Measurements from ENCODE around the gene POMP. TPM values are rescaled to one million over a fixed set of nuclear protein-coding genes. Genes with fewer than 3 reads are reported as not detected.

The POMP gene
- total RNA-seq, 1 donor from 2014 or later, result 98.9 TPM

DNA sequence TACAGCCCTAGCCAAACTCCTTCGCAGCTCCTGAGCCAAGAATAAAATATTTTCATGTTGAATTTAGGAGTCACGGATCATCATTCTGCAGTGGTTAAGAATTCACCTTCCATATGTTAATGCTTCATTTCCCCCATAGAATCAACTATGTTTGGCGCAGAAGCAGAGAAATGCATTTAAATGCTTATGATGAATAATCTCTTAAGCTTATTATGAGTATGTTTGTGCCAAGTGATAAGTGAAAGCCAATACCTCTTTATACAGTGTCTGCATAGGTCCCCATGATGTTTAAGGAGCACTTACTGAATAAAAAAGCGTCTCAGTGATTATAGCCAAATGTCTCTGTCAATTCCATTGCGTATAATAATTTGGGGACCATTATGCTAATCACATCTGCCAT, 32.7 kb upstream of the POMP start:
- no peaks in the 10 kb centered on the region for H3K36me3 Mint-ChIP-seq

DNA sequence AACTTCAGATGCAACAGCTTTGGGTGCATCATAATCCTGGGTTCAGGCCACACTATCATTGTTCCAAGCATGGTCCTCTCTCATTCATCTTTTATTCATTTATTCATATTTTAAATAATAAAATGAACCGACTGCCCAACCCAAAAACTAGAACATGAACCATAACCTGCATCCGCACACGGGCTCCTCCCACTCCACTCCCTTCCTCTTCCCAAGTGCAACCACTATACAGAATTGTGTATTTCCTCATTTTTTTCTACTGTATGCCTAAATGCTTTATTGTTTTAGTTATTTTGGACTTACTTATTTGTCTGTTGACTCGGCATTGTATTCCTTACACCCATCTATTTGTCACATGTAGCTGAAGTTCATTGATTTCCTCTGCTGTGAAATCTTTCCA, 30.7 kb upstream of the POMP start:
- Histone ChIP-seq H4K20me1 (ENCODE audit: low read depth) (no peaks in the 10 kb centered on the region), H3F3A (ENCODE audit: low read depth) (no peaks in the 10 kb centered on the region), H3K27me3 (no peaks in the 10 kb centered on the region), H3K36me3 (no peaks in the 10 kb centered on the region), H3K4me3 (no peak overlapping the region), H3K9ac (no peak overlapping the region), H3K4me1 (no peaks in the 10 kb centered on the region), H3K9me3 (ENCODE audit: low read depth) (no peaks in the 10 kb centered on the region), H2AFZ (replicated peaks) (no peak overlapping the region), H3K4me2 (no peak overlapping the region), H3K79me2 (ENCODE audit: low read depth) (no peaks in the 10 kb centered on the region), H3K27ac (no peak overlapping the region)
- no peaks in the 10 kb centered on the region for H3K36me3 Mint-ChIP-seq
- DNase-seq (ENCODE audit: low spot score), result no peak
- no peaks in the 10 kb centered on the region for H3K9me3 Mint-ChIP-seq
- H3K27ac Mint-ChIP-seq, result no peak overlapping the region
- H3K4me1 Mint-ChIP-seq, result peaks cover 2% of the 10 kb centered on the region
- no peak overlapping the region for H3K4me3 Mint-ChIP-seq
- no peak for TF ChIP-seq EZH2phosphoT487 (IDR thresholded peaks at IDR 0.05)
- no peak for TF ChIP-seq EZH2 (IDR thresholded peaks at IDR 0.05)
- TF ChIP-seq, protein P1, sequence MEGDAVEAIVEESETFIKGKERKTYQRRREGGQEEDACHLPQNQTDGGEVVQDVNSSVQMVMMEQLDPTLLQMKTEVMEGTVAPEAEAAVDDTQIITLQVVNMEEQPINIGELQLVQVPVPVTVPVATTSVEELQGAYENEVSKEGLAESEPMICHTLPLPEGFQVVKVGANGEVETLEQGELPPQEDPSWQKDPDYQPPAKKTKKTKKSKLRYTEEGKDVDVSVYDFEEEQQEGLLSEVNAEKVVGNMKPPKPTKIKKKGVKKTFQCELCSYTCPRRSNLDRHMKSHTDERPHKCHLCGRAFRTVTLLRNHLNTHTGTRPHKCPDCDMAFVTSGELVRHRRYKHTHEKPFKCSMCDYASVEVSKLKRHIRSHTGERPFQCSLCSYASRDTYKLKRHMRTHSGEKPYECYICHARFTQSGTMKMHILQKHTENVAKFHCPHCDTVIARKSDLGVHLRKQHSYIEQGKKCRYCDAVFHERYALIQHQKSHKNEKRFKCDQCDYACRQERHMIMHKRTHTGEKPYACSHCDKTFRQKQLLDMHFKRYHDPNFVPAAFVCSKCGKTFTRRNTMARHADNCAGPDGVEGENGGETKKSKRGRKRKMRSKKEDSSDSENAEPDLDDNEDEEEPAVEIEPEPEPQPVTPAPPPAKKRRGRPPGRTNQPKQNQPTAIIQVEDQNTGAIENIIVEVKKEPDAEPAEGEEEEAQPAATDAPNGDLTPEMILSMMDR (IDR thresholded peaks at IDR 0.05), result no peak
- H3K27me3 Mint-ChIP-seq (ENCODE audit: insufficient read depth, low read depth), result peaks cover 3% of the 10 kb centered on the region

More for the DNA sequence above, 32.7 kb upstream of the POMP start:
- Histone ChIP-seq H3K9ac (no peak overlapping the region), H3K27ac (no peak overlapping the region), H3K4me1 (no peaks in the 10 kb centered on the region), H3K79me2 (ENCODE audit: low read depth) (no peaks in the 10 kb centered on the region), H3F3A (ENCODE audit: low read depth) (no peaks in the 10 kb centered on the region), H3K36me3 (no peaks in the 10 kb centered on the region), H2AFZ (replicated peaks) (no peak overlapping the region), H4K20me1 (ENCODE audit: low read depth) (no peaks in the 10 kb centered on the region), H3K9me3 (ENCODE audit: low read depth) (no peaks in the 10 kb centered on the region), H3K4me3 (no peak overlapping the region), H3K4me2 (no peak overlapping the region), H3K27me3 (no peaks in the 10 kb centered on the region)
- no peaks in the 10 kb centered on the region for H3K9me3 Mint-ChIP-seq
- no peak for TF ChIP-seq EZH2phosphoT487 (IDR thresholded peaks at IDR 0.05)
- TF ChIP-seq, protein P1 (IDR thresholded peaks at IDR 0.05), result no peak
- DNase-seq (ENCODE audit: low spot score), result no peak
- H3K27ac Mint-ChIP-seq, result no peak overlapping the region
- H3K4me1 Mint-ChIP-seq, result peaks cover 2% of the 10 kb centered on the region
- H3K27me3 Mint-ChIP-seq (ENCODE audit: insufficient read depth, low read depth), result peaks cover 3% of the 10 kb centered on the region
- no peak overlapping the region for H3K4me3 Mint-ChIP-seq

DNA sequence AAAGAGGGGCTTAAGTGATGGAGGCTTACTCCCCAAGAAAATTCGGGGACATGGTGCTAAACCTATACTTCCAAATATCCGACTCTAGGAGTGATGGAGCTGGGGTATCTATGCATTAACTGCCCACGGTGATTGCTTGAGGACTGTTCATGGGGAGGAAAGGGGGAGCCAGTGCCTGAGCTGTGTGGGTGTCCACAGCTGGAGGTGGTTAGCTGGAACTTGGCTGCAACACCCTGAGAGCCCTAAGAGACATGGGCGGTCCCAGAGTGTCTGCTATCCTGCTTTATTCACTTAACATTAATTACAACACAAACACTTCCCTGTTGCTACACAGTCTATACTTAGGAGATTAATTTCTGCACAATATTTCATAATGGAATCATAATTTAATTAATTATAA, 28.1 kb upstream of the POMP start:
- no peak for DNase-seq (ENCODE audit: low spot score)
- H3K27me3 ChIP-seq, result no peaks in the 10 kb centered on the region
- no peak overlapping the region for H3K27ac ChIP-seq
- H3K36me3 ChIP-seq, result no peaks in the 10 kb centered on the region
- H3K4me2 ChIP-seq, result no peak overlapping the region
- no peaks in the 10 kb centered on the region for H3K4me1 ChIP-seq
- H3K9me3 ChIP-seq (ENCODE audit: low read depth), result no peaks in the 10 kb centered on the region
- no peak overlapping the region for H2AFZ ChIP-seq (replicated peaks)
- no peak overlapping the region for H3K4me3 ChIP-seq
- Mint-ChIP-seq H3K4me1 (no peaks in the 10 kb centered on the region), H3K4me3 (no peak overlapping the region), H3K27me3 (ENCODE audit: insufficient read depth, low read depth) (no peaks in the 10 kb centered on the region), H3K27ac (no peak overlapping the region), H3K9me3 (no peaks in the 10 kb centered on the region), H3K36me3 (no peaks in the 10 kb centered on the region)
- no peak for TF ChIP-seq EZH2 (IDR thresholded peaks at IDR 0.05)
- no peak for TF ChIP-seq EZH2phosphoT487 (IDR thresholded peaks at IDR 0.05)
- TF ChIP-seq, protein P1 (IDR thresholded peaks at IDR 0.05), result no peak
- H3K79me2 ChIP-seq (ENCODE audit: low read depth), result no peaks in the 10 kb centered on the region
- no peaks in the 10 kb centered on the region for H4K20me1 ChIP-seq (ENCODE audit: low read depth)
- no peaks in the 10 kb centered on the region for H3F3A ChIP-seq (ENCODE audit: low read depth)
- H3K9ac ChIP-seq, result no peak overlapping the region
